GM10266 (cell line): Measurements from ENCODE around the gene AANAT.

Experiments used
- DNase-seq: peaks from one replicate; pipeline ENCODE4 v3.0.0; 2012; ENCODE audit errors: extremely low spot score
- TF ChIP-seq, protein P1 (sequence below): IDR thresholded peaks from 2 replicates; pipeline ENCODE4 v1.5.1; 2012; ENCODE audit warnings: mild to moderate bottlenecking, low read depth; ENCODE audit not compliant: control insufficient read depth, insufficient read depth; ENCODE audit errors: missing control alignments

AANAT gene

GRCh38 chr17:76497979-76498875, 30.8 kb downstream of the AANAT start:
- TF ChIP-seq, protein P1, sequence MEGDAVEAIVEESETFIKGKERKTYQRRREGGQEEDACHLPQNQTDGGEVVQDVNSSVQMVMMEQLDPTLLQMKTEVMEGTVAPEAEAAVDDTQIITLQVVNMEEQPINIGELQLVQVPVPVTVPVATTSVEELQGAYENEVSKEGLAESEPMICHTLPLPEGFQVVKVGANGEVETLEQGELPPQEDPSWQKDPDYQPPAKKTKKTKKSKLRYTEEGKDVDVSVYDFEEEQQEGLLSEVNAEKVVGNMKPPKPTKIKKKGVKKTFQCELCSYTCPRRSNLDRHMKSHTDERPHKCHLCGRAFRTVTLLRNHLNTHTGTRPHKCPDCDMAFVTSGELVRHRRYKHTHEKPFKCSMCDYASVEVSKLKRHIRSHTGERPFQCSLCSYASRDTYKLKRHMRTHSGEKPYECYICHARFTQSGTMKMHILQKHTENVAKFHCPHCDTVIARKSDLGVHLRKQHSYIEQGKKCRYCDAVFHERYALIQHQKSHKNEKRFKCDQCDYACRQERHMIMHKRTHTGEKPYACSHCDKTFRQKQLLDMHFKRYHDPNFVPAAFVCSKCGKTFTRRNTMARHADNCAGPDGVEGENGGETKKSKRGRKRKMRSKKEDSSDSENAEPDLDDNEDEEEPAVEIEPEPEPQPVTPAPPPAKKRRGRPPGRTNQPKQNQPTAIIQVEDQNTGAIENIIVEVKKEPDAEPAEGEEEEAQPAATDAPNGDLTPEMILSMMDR = no peak
- no peak for DNase-seq

DNA sequence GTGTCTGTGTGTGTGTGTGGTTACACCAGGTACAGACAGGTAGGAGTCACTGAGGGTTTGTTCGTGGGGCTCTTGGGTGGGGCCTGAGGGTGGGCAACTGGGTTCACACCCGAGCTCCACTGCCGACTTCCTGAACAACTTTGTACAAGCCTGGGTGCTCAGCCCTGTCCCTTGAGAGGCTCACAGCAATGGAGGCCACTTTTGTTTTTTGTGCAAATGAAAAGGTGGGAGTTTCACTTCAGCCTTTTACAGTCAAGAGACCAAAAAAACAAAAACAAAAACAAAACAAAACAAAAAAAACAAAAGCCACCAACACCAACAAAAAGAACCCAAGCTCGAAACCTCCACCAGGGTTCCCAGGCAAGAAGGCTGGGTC, 31.5 kb downstream of the AANAT start:
- TF ChIP-seq, protein P1 = no peak
- DNase-seq = no peak

- TF ChIP-seq, protein P1 = no peak
- no peak for DNase-seq
Observed at GRCh38 chr17:76499267-76499667, 31.9 kb downstream of the AANAT start.

DNA sequence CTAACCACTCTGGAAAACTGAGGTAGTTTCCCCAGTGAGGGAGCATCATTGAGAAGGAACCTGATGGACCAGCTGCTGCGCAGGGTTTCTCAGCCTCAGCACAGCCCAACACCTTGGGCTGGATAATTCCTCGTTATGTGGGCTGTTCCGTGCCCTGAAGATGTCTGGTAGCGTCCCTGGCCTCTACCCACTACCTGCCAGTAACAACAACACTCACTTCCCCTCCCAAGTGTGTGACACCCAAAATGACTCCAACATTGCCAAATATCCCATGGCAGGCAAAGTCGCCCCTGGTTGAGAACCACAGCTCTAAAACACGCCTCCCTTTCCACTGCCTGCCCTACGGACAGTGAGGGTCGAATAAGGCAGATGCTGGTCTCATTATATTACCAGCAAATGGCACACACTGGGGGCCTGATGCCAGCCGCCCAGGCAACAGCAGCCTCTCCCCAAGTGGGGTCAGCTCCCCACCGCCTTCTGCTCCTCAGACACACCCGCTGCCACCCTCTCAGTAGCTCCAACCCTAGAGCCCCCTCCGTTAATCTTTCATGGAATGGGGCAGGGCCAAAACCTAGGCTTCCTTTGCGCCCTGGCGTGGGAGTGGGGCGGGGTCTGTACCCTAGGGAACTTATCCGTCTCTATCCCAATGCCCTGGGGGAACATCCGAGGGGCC, 32.8 kb downstream of the AANAT start:
- TF ChIP-seq, protein P1 = no peak
- DNase-seq = no peak

GRCh38 chr17:76500747-76501017, 33.3 kb downstream of the AANAT start:
- TF ChIP-seq, protein P1 = no peak
- DNase-seq = no peak

DNA sequence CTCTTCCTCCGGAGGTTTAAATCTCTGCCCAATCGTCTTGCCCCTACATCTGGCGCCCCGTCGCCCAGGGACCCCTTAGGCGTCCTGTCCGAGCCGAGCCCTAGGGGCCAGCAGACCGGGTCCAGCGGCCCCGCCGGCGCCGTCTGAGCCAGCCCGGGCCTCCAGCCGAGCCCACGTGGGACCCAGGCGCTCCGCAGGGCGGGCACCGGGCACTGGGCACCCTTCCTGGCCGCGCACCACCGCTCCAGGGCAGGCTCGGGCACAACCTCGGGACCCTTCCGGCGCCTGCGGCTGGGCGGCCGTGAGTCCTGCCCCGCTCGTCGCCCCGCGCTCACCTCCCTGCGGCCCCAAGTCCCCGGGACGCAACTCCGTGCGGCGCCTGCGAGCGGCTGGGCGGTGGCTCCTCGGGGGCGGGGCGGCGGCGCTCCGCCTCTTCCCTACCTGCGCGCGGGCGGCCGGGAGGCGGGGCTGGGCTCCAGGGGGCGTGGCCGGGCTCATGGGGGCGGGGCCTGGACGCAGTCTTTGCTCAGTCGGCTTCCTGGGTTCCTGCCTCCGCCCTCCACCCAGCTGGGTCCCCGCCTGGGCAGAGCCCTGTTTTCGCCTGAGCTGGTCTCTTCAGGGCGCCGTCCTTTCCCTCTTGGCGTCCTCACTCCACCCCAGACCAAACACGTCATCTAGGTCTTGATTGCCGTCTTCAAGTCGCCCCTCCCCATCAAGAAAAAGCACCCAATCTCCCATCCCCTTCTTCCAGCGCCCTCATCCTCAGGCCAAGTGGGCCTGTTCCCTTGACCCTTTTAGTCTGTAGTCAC, 33.8 kb downstream of the AANAT start, which contains the start of gene RHBDF2:
Gene RHBDF2, minus strand, starts transcription at position 406 of the 809 bp plus-strand sequence. CDS start 19,899 bp downstream, outside the sequence.
- peak; percentile 97 for DNase-seq
- TF ChIP-seq, protein P1 = no peak
